Ureter (tissue), 1 donor: ENCODE measurements around the gene CCDC8. TPM values are rescaled to one million over a fixed set of nuclear protein-coding genes. Genes with fewer than 3 reads are reported as not detected.
"Not testable (repeated sequence)": the region's sequence is repeated elsewhere in the genome, so short reads cannot be mapped to it uniquely, and the experiment has no call there.

Experiments used
- DNase-seq: peaks from one replicate; pipeline ENCODE4 v3.0.0-alpha.2; 2020; ENCODE audit warnings: low spot score
- total RNA-seq: library from RNA; stranded (reverse); gene quantifications from one replicate; pipeline ENCODE4 v1.2.4, GENCODE V29; 2023
- donor health status: DM: yes; HTN: yes; CAD: no.

CCDC8 gene
- total RNA-seq = 10.7 TPM

GRCh38 chr19:46413262-46414031 is at the start of gene CCDC8:
CCDC8 (minus strand) TSS chr19:46413564; CDS start chr19:46412810, 754 bp downstream.
- DNase-seq = peak; percentile 86

GRCh38 chr19:46461537-46461936 is 48.2 kb upstream of the CCDC8 start:
- DNase-seq = no peak

- DNase-seq = no peak
These were observed 47.6 kb upstream of the CCDC8 start for GRCh38 chr19:46460981-46461380.

- no peak for DNase-seq
These were observed 46.7 kb upstream of the CCDC8 start for GRCh38 chr19:46460055-46460454.

GRCh38 chr19:46456930-46457329 is 43.6 kb upstream of the CCDC8 start:
- no peak for DNase-seq

- no peak for DNase-seq
These were observed 40.9 kb upstream of the CCDC8 start for GRCh38 chr19:46454244-46454643.

- no peak for DNase-seq
These were observed 40.3 kb upstream of the CCDC8 start for GRCh38 chr19:46453661-46454060.

GRCh38 chr19:46452186-46452585 is 38.8 kb upstream of the CCDC8 start:
- DNase-seq = no peak

GRCh38 chr19:46451352-46451751 is 38.0 kb upstream of the CCDC8 start:
- no peak for DNase-seq

- DNase-seq = no peak
These were observed 37.4 kb upstream of the CCDC8 start for GRCh38 chr19:46450737-46451136.

GRCh38 chr19:46449228-46449627 is 35.9 kb upstream of the CCDC8 start:
- DNase-seq = no peak

- DNase-seq = no peak
These were observed 35.2 kb upstream of the CCDC8 start for GRCh38 chr19:46448601-46449000.

- DNase-seq = no peak
These were observed 34.5 kb upstream of the CCDC8 start for GRCh38 chr19:46447824-46448223.

GRCh38 chr19:46447006-46447405 is 33.6 kb upstream of the CCDC8 start:
- DNase-seq = no peak

- DNase-seq = no peak
These were observed 32.7 kb upstream of the CCDC8 start for GRCh38 chr19:46446021-46446420.

- DNase-seq = no peak
These were observed 29.6 kb upstream of the CCDC8 start for GRCh38 chr19:46442808-46443450.

- no peak for DNase-seq
These were observed 28.5 kb upstream of the CCDC8 start for GRCh38 chr19:46441866-46442265.

GRCh38 chr19:46435689-46436088 is 22.3 kb upstream of the CCDC8 start:
- DNase-seq = not testable (repeated sequence)

- no peak for DNase-seq
These were observed 21.6 kb upstream of the CCDC8 start for GRCh38 chr19:46435009-46435408.

- DNase-seq = not testable (repeated sequence)
These were observed 20.1 kb upstream of the CCDC8 start for GRCh38 chr19:46433470-46433869.

- no peak for DNase-seq
These were observed 18.5 kb upstream of the CCDC8 start for GRCh38 chr19:46431824-46432223.

GRCh38 chr19:46429999-46430398 is 16.6 kb upstream of the CCDC8 start:
- DNase-seq = no peak
